HCT116 (cell line): ENCODE data around the gene PCCA. TPM values are rescaled to one million over a fixed set of nuclear protein-coding genes. Genes with fewer than 3 reads are reported as not detected.

ENCODE experiments used
- ATAC-seq: fragments of 200-7000 bp; cut with Tn5 transposase; 2 replicates; pipeline ENCODE4 v1.9.1; 2020; ENCODE audit warnings: mild to moderate bottlenecking, moderate library complexity
- BruUV-seq: library from RNA; stranded (reverse); fragments of 400-500 nt; replicated peaks from 2 replicates; lab custom pipeline; 2021; lab: Mats Ljungman, UMichigan
- CTCF ChIA-PET: fragments of 300-600 bp; sonication (Branson Sonifier 250); formaldehyde crosslinking; loops from one replicate; lab custom pipeline; 2021; ENCODE audit warnings: antibody characterized with exemption; lab: Charles Lee
- POLR2A ChIA-PET: fragments of 300-600, 350-600 bp; sonication (Branson Sonifier 250); formaldehyde crosslinking; loops from one replicate; lab custom pipeline; 2021; ENCODE audit warnings: antibody characterized with exemption; lab: Charles Lee
- RAD21 ChIA-PET, 2 experiments: fragments of 300-600 bp; sonication (Branson Sonifier 250); formaldehyde crosslinking; loops; one replicate each; lab custom pipeline; 2023; ENCODE audit warnings: low total read pairs in 2 of 2; ENCODE audit not compliant: uncharacterized antibody in 2 of 2, unreplicated experiment in 2 of 2, low non-redundant PET in 1 of 2; lab: Charles Lee
- DNase-seq: peaks from one replicate; pipeline ENCODE4 v3.0.0-alpha.2; 2010; ENCODE audit warnings: low read depth, low spot score
- H2AFZ ChIP-seq: fragments of 200-600 bp; shearing (Covaris generic), sonication (generic); 2 replicates; pipeline ENCODE4 v1.6.1; 2017; ENCODE audit warnings: low read depth, mixed run types, mixed read lengths, antibody characterized with exemption, low read length; ENCODE audit not compliant: poor library complexity, severe bottlenecking
- H3K27ac ChIP-seq: 2 replicates; pipeline ENCODE4 v1.5.1; 2012; ENCODE audit warnings: low read depth, low read length
- H3K27me3 ChIP-seq: fragments of 200-600 bp; sonication (generic); 2 replicates; pipeline ENCODE4 v1.6.1; 2016; ENCODE audit warnings: mixed run types, low read length, mixed read lengths; ENCODE audit not compliant: insufficient read depth
- H3K36me3 ChIP-seq, 2 experiments: fragments of 200-500 bp in 1 of 2; fragments of 200-600 bp in 1 of 2; sonication (Bioruptor generic) in 1 of 2; sonication (generic) in 1 of 2; 2 replicates each; pipeline versions ENCODE4 v1.5.1 to v1.6.1; 2014 to 2016; ENCODE audit warnings: low read length in 2 of 2, inconsistent platforms in 1 of 2, mixed read lengths in 1 of 2, mixed run types in 1 of 2; ENCODE audit not compliant: insufficient read depth in 2 of 2, control insufficient read depth in 1 of 2
- H3K4me1 ChIP-seq, 2 experiments: fragments of 200-600 bp in 1 of 2; sonication (generic) in 1 of 2; 2 replicates each; pipeline versions ENCODE4 v1.5.1 to v1.6.1; 2012 to 2017; ENCODE audit warnings: low read length in 2 of 2, inconsistent platforms in 1 of 2, mild to moderate bottlenecking in 1 of 2, mixed read lengths in 1 of 2, mixed run types in 1 of 2, moderate library complexity in 1 of 2; ENCODE audit not compliant: insufficient read depth in 2 of 2, control insufficient read depth in 1 of 2
- H3K4me2 ChIP-seq: fragments of 200-600 bp; sonication (generic); 2 replicates; pipeline ENCODE4 v1.6.1; 2017; ENCODE audit warnings: mixed run types, low read length, mixed read lengths
- H3K4me3 ChIP-seq, 2 experiments: fragments of 200-600 bp in 1 of 2; sonication (generic) in 1 of 2; replicated peaks in 1 of 2; 2 replicates each; pipeline ENCODE4 v1.5.1; 2011 to 2016; ENCODE audit warnings: low read length in 2 of 2, control low read depth in 1 of 2, low read depth in 1 of 2, mild to moderate bottlenecking in 1 of 2, mixed read lengths in 1 of 2, mixed run types in 1 of 2
- H3K79me2 ChIP-seq: fragments of 200-600 bp; sonication (generic); 2 replicates; pipeline ENCODE4 v1.6.1; 2017; ENCODE audit warnings: mild to moderate bottlenecking, mixed run types, low read length, moderate library complexity, mixed read lengths; ENCODE audit not compliant: insufficient read depth
- H3K9ac ChIP-seq: fragments of 200-600 bp; sonication (generic); 2 replicates; pipeline ENCODE4 v1.6.1; 2016; ENCODE audit warnings: low read length, mixed read lengths
- H3K9me2 ChIP-seq: fragments of 200-600 bp; sonication (generic), shearing (Covaris generic); 2 replicates; pipeline ENCODE4 v1.6.1; 2017; ENCODE audit warnings: mixed run types, mild to moderate bottlenecking, moderate library complexity; ENCODE audit not compliant: insufficient read depth
- H3K9me3 ChIP-seq, 2 experiments: fragments of 200-500 bp in 1 of 2; fragments of 200-600 bp in 1 of 2; sonication (Bioruptor generic) in 1 of 2; sonication (generic) in 1 of 2; 2 replicates each; pipeline ENCODE4 v1.6.1; 2014 to 2017; ENCODE audit warnings: low read length in 2 of 2, mixed read lengths in 2 of 2, inconsistent platforms in 1 of 2, low read depth in 1 of 2, mild to moderate bottlenecking in 1 of 2, mixed run types in 1 of 2, moderate library complexity in 1 of 2; ENCODE audit not compliant: control insufficient read depth in 1 of 2, insufficient read depth in 1 of 2
- H4K20me1 ChIP-seq: fragments of 200-600 bp; sonication (generic), shearing (Covaris generic); 2 replicates; pipeline ENCODE4 v1.6.1; 2017; ENCODE audit warnings: mixed run types, mild to moderate bottlenecking, moderate library complexity; ENCODE audit not compliant: insufficient read depth
- ATF3 ChIP-seq: IDR thresholded peaks from 2 replicates; pipeline ENCODE4 v1.6.1; 2012
- CBX3 ChIP-seq: IDR thresholded peaks from 2 replicates; pipeline ENCODE4 v1.6.1; 2012; ENCODE audit warnings: low read depth
- CTCF ChIP-seq, 3 experiments: fragments of 200-600 bp in 1 of 3; sonication (generic) in 1 of 3; IDR thresholded peaks in 2 of 3; conservative IDR thresholded peaks in 1 of 3; 2 replicates each; pipeline ENCODE4 v1.5.1; 2012 to 2017; ENCODE audit warnings: low read depth in 2 of 3, low read length in 2 of 3, antibody characterized with exemption in 1 of 3, borderline replicate concordance in 1 of 3, control low read depth in 1 of 3, mild to moderate bottlenecking in 1 of 3, mixed read lengths in 1 of 3, mixed run types in 1 of 3, moderate library complexity in 1 of 3; ENCODE audit not compliant: insufficient read depth in 1 of 3
- EGR1 ChIP-seq: IDR thresholded peaks from 2 replicates; pipeline ENCODE4 v1.6.1; 2012; ENCODE audit warnings: low read depth
- ELF1 ChIP-seq: IDR thresholded peaks from 2 replicates; pipeline ENCODE4 v1.6.1; 2012; ENCODE audit warnings: low read depth, borderline replicate concordance
- EZH2 ChIP-seq: fragments of 200-600 bp; sonication (generic); IDR thresholded peaks from 2 replicates; pipeline ENCODE4 v1.6.1; 2017; ENCODE audit warnings: antibody characterized with exemption, mixed run types
- EZH2phosphoT487 ChIP-seq: fragments of 200-600 bp; IDR thresholded peaks from 2 replicates; pipeline ENCODE4 v1.6.1; 2018; ENCODE audit warnings: antibody characterized with exemption, borderline replicate concordance
- POLR2A ChIP-seq: IDR thresholded peaks from 2 replicates; pipeline ENCODE4 v1.7.0; 2011; ENCODE audit warnings: borderline replicate concordance; ENCODE audit not compliant: insufficient read depth, insufficient read length; ENCODE audit errors: extremely low read depth
- POLR2AphosphoS5 ChIP-seq: IDR thresholded peaks from 2 replicates; pipeline ENCODE4 v1.6.1; 2011; ENCODE audit warnings: mild to moderate bottlenecking, low read depth, low read length, moderate library complexity
- RAD21 ChIP-seq: IDR thresholded peaks from 2 replicates; pipeline ENCODE4 v1.6.1; 2012; ENCODE audit warnings: low read depth, mild to moderate bottlenecking
- REST ChIP-seq: IDR thresholded peaks from 2 replicates; pipeline ENCODE4 v1.6.1; 2012; ENCODE audit warnings: low read depth
- YY1 ChIP-seq: IDR thresholded peaks from 2 replicates; pipeline ENCODE4 v1.6.1; 2011; ENCODE audit warnings: low read length, low read depth, moderate library complexity, mild to moderate bottlenecking; ENCODE audit not compliant: insufficient replicate concordance; ENCODE audit errors: extremely low read depth
- ZBTB33 ChIP-seq: IDR thresholded peaks from 2 replicates; pipeline ENCODE4 v1.6.1; 2011; ENCODE audit warnings: mild to moderate bottlenecking, low read length, moderate library complexity; ENCODE audit not compliant: insufficient replicate concordance; ENCODE audit errors: extremely low read depth
- ZFX ChIP-seq: fragments of 450-650 bp; IDR thresholded peaks from 2 replicates; pipeline ENCODE4 v1.6.1; 2017
- intact Hi-C: fragments of 100-400 bp; cut with micrococcal nuclease; formaldehyde crosslinking; loops from 2 replicates; pipeline ENCODE4 v1.10.0; 2022
- total RNA-seq: library from RNA; stranded (reverse); gene quantifications from one replicate; pipeline ENCODE4 v1.2.1, GENCODE V29; 2021; ENCODE audit not compliant: unreplicated experiment

PCCA gene
- total RNA-seq, 1 experiment from 2014 or later = 23.0 TPM

GRCh38 chr13:100338275-100338674, 249.4 kb downstream of the PCCA start (continued):
- TF ChIP-seq CTCF (IDR thresholded peaks at IDR 0.05 in 2 of 3, conservative IDR thresholded peaks at IDR 0.05 in 1 of 3; ENCODE audit: borderline replicate concordance in 1 of 3, insufficient read depth in 1 of 3, low read depth in 2 of 3, low read length in 2 of 3) = no peak

GRCh38 chr13:100339411-100339940, 250.6 kb downstream of the PCCA start:
- no peaks in the 10 kb centered on the region for H3K9me3 ChIP-seq
- ChIA-PET RAD21 (no interaction called here), CTCF (no interaction called here), POLR2A (no interaction called here)
- no peaks in the 10 kb centered on the region for H3K4me1 ChIP-seq
- no peaks in the 10 kb centered on the region for H3K27me3 ChIP-seq
- H3K79me2 ChIP-seq = no peaks in the 10 kb centered on the region
- H3K9ac ChIP-seq = no peak overlapping the region
- no peak overlapping the region for H3K4me2 ChIP-seq
- intact Hi-C loops = no loop called here
- ATAC-seq (no peak), DNase-seq (no peak)
- no peak overlapping the region for H3K27ac ChIP-seq
- no TSS peak for BruUV-seq
- no peaks in the 10 kb centered on the region for H3K36me3 ChIP-seq
- no peaks in the 10 kb centered on the region for H4K20me1 ChIP-seq
- no peak overlapping the region for H3K4me3 ChIP-seq
- no peaks in the 10 kb centered on the region for H3K9me2 ChIP-seq
- no peak overlapping the region for H2AFZ ChIP-seq
- TF ChIP-seq REST = no peak
- TF ChIP-seq CTCF (IDR thresholded peaks at IDR 0.05 in 2 of 3, conservative IDR thresholded peaks at IDR 0.05 in 1 of 3; ENCODE audit: borderline replicate concordance in 1 of 3, insufficient read depth in 1 of 3, low read depth in 2 of 3, low read length in 2 of 3) = no peak
- TF ChIP-seq EZH2phosphoT487 = no peak
- TF ChIP-seq POLR2AphosphoS5 = no peak
- TF ChIP-seq ELF1 = no peak
- no peak for TF ChIP-seq ATF3
- no peak for TF ChIP-seq ZBTB33
- no peak for TF ChIP-seq CBX3
- no peak for TF ChIP-seq EGR1
- TF ChIP-seq EZH2 = no peak
- no peak for TF ChIP-seq YY1
- no peak for TF ChIP-seq ZFX
- TF ChIP-seq RAD21 = no peak
- TF ChIP-seq POLR2A = no peak
